Measurements from ENCODE around the gene NR3C2.

The NR3C2 gene

DNA sequence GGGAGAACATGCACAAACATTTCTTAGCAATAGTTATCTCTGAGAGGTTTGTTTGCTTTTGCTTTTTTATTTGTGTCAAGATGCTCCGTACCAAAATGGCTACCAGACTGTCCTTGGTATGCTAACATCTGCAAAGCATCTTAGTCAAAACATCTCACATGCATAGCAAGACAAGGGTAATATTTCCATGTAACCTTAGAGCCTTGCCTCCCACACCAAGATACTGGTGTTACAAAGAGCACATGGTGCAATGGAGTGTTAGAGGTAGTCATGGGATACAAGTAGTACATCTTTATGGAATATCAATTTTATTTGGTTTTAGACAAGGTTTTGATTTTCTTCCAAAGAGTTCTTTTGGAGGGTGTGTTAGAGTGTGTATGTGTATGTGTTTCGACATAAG lies 109.7 kb downstream of the NR3C2 start:
- H3K4me1 ChIP-seq (ENCODE audit: low read length) = no peaks in the 10 kb centered on the region
- H3K9me3 ChIP-seq (replicated peaks; ENCODE audit: insufficient read depth, low read length) = no peaks in the 10 kb centered on the region
- H3K4me3 ChIP-seq (ENCODE audit: low read length) = no peak overlapping the region
- H4K20me1 ChIP-seq (ENCODE audit: insufficient read depth, low read length) = no peaks in the 10 kb centered on the region
- H3K36me3 ChIP-seq (replicated peaks; ENCODE audit: insufficient read depth, low read length) = no peaks in the 10 kb centered on the region
- H3K9me2 ChIP-seq (replicated peaks; ENCODE audit: insufficient read depth, low read length) = no peaks in the 10 kb centered on the region
- H3K27me3 ChIP-seq (replicated peaks; ENCODE audit: insufficient read depth, low read length) = no peaks in the 10 kb centered on the region
- H3K9ac ChIP-seq (ENCODE audit: low read length) = no peak overlapping the region
- H3F3A ChIP-seq (ENCODE audit: insufficient read depth, low read length) = no peaks in the 10 kb centered on the region
- DNase-seq = no peak
- H3K27ac ChIP-seq (ENCODE audit: low read length) = no peak overlapping the region
- TF ChIP-seq, protein P1, sequence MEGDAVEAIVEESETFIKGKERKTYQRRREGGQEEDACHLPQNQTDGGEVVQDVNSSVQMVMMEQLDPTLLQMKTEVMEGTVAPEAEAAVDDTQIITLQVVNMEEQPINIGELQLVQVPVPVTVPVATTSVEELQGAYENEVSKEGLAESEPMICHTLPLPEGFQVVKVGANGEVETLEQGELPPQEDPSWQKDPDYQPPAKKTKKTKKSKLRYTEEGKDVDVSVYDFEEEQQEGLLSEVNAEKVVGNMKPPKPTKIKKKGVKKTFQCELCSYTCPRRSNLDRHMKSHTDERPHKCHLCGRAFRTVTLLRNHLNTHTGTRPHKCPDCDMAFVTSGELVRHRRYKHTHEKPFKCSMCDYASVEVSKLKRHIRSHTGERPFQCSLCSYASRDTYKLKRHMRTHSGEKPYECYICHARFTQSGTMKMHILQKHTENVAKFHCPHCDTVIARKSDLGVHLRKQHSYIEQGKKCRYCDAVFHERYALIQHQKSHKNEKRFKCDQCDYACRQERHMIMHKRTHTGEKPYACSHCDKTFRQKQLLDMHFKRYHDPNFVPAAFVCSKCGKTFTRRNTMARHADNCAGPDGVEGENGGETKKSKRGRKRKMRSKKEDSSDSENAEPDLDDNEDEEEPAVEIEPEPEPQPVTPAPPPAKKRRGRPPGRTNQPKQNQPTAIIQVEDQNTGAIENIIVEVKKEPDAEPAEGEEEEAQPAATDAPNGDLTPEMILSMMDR (IDR thresholded peaks at IDR 0.05; ENCODE audit: low read length) = no peak
- TF ChIP-seq EZH2phosphoT487 (IDR thresholded peaks at IDR 0.05; ENCODE audit: low read length) (no peak), EZH2 (optimal IDR thresholded peaks at IDR 0.05; ENCODE audit: low read depth, low read length) (no peak)
- H3K4me2 ChIP-seq (ENCODE audit: low read depth, low read length) = no peak overlapping the region
- no peak overlapping the region for H2AFZ ChIP-seq (ENCODE audit: low read length)
- H3K79me2 ChIP-seq (ENCODE audit: low read length) = no peaks in the 10 kb centered on the region

- TF ChIP-seq EZH2phosphoT487 (IDR thresholded peaks at IDR 0.05; ENCODE audit: low read length) (no peak), EZH2 (optimal IDR thresholded peaks at IDR 0.05; ENCODE audit: low read depth, low read length) (no peak)
- TF ChIP-seq, protein P1 (IDR thresholded peaks at IDR 0.05; ENCODE audit: low read length) = no peak
- no peaks in the 10 kb centered on the region for H3K27me3 ChIP-seq (replicated peaks; ENCODE audit: insufficient read depth, low read length)
- no peak overlapping the region for H3K9ac ChIP-seq (ENCODE audit: low read length)
- H3K4me1 ChIP-seq (ENCODE audit: low read length) = no peaks in the 10 kb centered on the region
- no peaks in the 10 kb centered on the region for H3K36me3 ChIP-seq (replicated peaks; ENCODE audit: insufficient read depth, low read length)
- H4K20me1 ChIP-seq (ENCODE audit: insufficient read depth, low read length) = no peaks in the 10 kb centered on the region
- no peak overlapping the region for H2AFZ ChIP-seq (ENCODE audit: low read length)
- H3K9me2 ChIP-seq (replicated peaks; ENCODE audit: insufficient read depth, low read length) = no peaks in the 10 kb centered on the region
- no peaks in the 10 kb centered on the region for H3F3A ChIP-seq (ENCODE audit: insufficient read depth, low read length)
- no peaks in the 10 kb centered on the region for H3K9me3 ChIP-seq (replicated peaks; ENCODE audit: insufficient read depth, low read length)
- DNase-seq = no peak
- no peak overlapping the region for H3K4me2 ChIP-seq (ENCODE audit: low read depth, low read length)
- H3K79me2 ChIP-seq (ENCODE audit: low read length) = no peaks in the 10 kb centered on the region
- no peak overlapping the region for H3K4me3 ChIP-seq (ENCODE audit: low read length)
- H3K27ac ChIP-seq (ENCODE audit: low read length) = no peak overlapping the region
Observed at GRCh38 chr4:148330724-148331123, 111.5 kb downstream of the NR3C2 start.

DNA sequence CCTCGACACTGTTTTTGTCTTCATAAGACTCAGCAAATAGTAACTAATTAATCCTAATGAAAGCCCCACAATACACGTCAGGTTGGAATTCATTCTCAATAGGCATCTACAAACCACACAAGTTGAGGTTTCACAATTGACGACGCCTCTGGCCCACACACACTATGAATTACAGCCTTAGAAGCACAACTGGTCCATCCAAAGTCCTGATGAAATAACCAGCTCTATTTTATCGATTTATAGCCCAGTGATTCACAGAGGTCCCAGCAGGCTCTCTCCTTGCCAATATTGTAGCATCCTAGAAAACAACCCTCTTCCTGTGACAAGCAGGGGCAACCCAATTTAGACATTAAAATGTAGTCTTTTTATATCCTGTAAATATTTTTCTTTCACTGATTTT lies 112.1 kb downstream of the NR3C2 start:
- TF ChIP-seq EZH2phosphoT487 (IDR thresholded peaks at IDR 0.05; ENCODE audit: low read length) (no peak), EZH2 (optimal IDR thresholded peaks at IDR 0.05; ENCODE audit: low read depth, low read length) (no peak)
- TF ChIP-seq, protein P1 (IDR thresholded peaks at IDR 0.05; ENCODE audit: low read length) = no peak

More for the DNA sequence above, 112.1 kb downstream of the NR3C2 start:
- Histone ChIP-seq H3K9me3 (replicated peaks; ENCODE audit: insufficient read depth, low read length) (no peaks in the 10 kb centered on the region), H3K36me3 (replicated peaks; ENCODE audit: insufficient read depth, low read length) (no peaks in the 10 kb centered on the region), H3K4me2 (ENCODE audit: low read depth, low read length) (no peak overlapping the region), H4K20me1 (ENCODE audit: insufficient read depth, low read length) (no peaks in the 10 kb centered on the region), H3F3A (ENCODE audit: insufficient read depth, low read length) (no peaks in the 10 kb centered on the region), H3K27me3 (replicated peaks; ENCODE audit: insufficient read depth, low read length) (no peaks in the 10 kb centered on the region), H3K9ac (ENCODE audit: low read length) (no peak overlapping the region), H2AFZ (ENCODE audit: low read length) (no peak overlapping the region), H3K4me1 (ENCODE audit: low read length) (no peaks in the 10 kb centered on the region), H3K9me2 (replicated peaks; ENCODE audit: insufficient read depth, low read length) (no peaks in the 10 kb centered on the region), H3K27ac (ENCODE audit: low read length) (no peak overlapping the region), H3K4me3 (ENCODE audit: low read length) (no peak overlapping the region), H3K79me2 (ENCODE audit: low read length) (no peaks in the 10 kb centered on the region)
- no peak for DNase-seq
